ENCODE measurements around the gene SOD3. TPM values are rescaled to one million over a fixed set of nuclear protein-coding genes. Genes with fewer than 3 reads are reported as not detected.

Gene SOD3
- total and polyA plus RNA-seq, 9 of the 15 experiments (the other 6 are each of a cell fraction or from before 2014, with no cell fraction given) = 0.10 to 0.31 (median 0.24) TPM; not detected in 6

DNA sequence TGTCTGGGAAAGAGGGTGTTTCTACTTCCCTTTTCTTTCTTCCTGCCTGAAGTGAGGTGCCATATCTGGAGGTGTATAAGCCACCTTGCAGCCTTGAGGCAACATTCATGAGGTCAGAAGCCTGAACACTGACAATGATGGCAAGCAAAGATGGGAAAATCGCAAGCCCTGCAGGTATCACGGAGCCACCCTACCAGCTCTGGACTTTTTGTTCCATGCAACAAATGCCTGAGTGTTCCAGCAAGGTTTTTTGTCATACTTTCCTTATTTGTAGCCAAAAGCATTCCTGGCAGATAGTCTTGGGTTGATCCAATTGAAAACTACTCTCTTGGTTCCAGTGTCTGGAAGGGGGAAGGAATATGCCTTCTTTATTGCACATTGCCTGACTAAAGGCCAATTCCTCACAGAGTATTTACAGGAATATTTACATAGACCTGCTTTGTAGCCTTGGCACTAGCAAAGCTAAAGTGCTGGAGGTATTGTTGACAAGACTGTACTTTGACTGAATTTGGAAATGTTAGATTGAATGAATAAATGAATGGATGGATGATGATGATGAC is 14.4 kb upstream of the SOD3 start:
- ChIA-PET POLR2A (interaction anchor here (0.9 kb wide), 1 partner anchor 13 kb away, joined by 3 read pairs; no protein-coding TSS in a partner anchor), CTCF (ENCODE audit: low intra/inter-chr PET ratio) (no interaction called here)
- no peak overlapping the region for H3K27ac ChIP-seq (ENCODE audit: extremely low read depth, low read depth, low read length)
- WGBS (ENCODE audit: insufficient coverage, low coverage, missing lambda C conversion rate) = 0% methylated on average over 2 of the region's 2 CpGs
- FAIRE-seq = no peak
- no peak for ATAC-seq
- no peak overlapping the region for H2AFZ ChIP-seq (ENCODE audit: low read depth, low read length)
- no peak overlapping the region for H3K4me3 ChIP-seq
- in situ Hi-C loops (cut with MboI) = no loop called here
- no peaks in the 10 kb centered on the region for H4K20me1 ChIP-seq (replicated peaks; ENCODE audit: control insufficient read depth, insufficient read depth, low read length)
- H3K9me3 ChIP-seq (replicated peaks; ENCODE audit: control insufficient read depth, insufficient read depth, low read depth, low read length) = no peaks in the 10 kb centered on the region
- H3K27me3 ChIP-seq (ENCODE audit: control insufficient read depth in 2 of 2, insufficient read depth in 2 of 2, low read length in 2 of 2) = no peaks in the 10 kb centered on the region; a peak in 1 of 5 replicates
- BruUV-seq (replicated peaks) = no TSS peak
- no peak overlapping the region for H3K4me2 ChIP-seq (ENCODE audit: insufficient read depth, low read length)
- no peak overlapping the region for H3K9ac ChIP-seq (ENCODE audit: insufficient read depth in 1 of 2, low read depth in 2 of 2, low read length in 2 of 2)
- H3K79me2 ChIP-seq (ENCODE audit: control insufficient read depth, insufficient read depth, low read length) = no peaks in the 10 kb centered on the region
- no peaks in the 10 kb centered on the region for H3K36me3 ChIP-seq (ENCODE audit: control insufficient read depth, insufficient read depth, low read length)
- intact Hi-C loops (cut with micrococcal nuclease) = no loop called here
- H3K9me1 ChIP-seq (ENCODE audit: control insufficient read depth, insufficient read depth, low read length) = no peaks in the 10 kb centered on the region
- H3K4me1 ChIP-seq (replicated peaks in 1 of 2; ENCODE audit: control insufficient read depth in 2 of 2, insufficient read depth in 2 of 2, low read length in 2 of 2) = no peaks in the 10 kb centered on the region
- DNase-seq (ENCODE audit: extremely low read depth in 1 of 4, low spot score in 3 of 4) = no peak
- TF ChIP-seq, protein P1, sequence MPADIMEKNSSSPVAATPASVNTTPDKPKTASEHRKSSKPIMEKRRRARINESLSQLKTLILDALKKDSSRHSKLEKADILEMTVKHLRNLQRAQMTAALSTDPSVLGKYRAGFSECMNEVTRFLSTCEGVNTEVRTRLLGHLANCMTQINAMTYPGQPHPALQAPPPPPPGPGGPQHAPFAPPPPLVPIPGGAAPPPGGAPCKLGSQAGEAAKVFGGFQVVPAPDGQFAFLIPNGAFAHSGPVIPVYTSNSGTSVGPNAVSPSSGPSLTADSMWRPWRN (IDR thresholded peaks at IDR 0.05; ENCODE audit: low read depth) = no peak
- TF ChIP-seq HLTF (IDR thresholded peaks at IDR 0.05) (no peak), POLR2AphosphoS2 (IDR thresholded peaks at IDR 0.05; ENCODE audit: low read length) (no peak), ZNF143 (CRISPR knock-in tag; IDR thresholded peaks at IDR 0.05) (no peak), PPARD (CRISPR knock-in tag; IDR thresholded peaks at IDR 0.05) (no peak), CREM (IDR thresholded peaks at IDR 0.05; ENCODE audit: low read depth) (no peak), MYNN (IDR thresholded peaks at IDR 0.05) (no peak), MYNN (CRISPR knock-in tag; IDR thresholded peaks at IDR 0.05) (no peak), SMARCC2 (IDR thresholded peaks at IDR 0.05; ENCODE audit: low read depth) (no peak), BRD4 (IDR thresholded peaks at IDR 0.05) (no peak), PHB2 (IDR thresholded peaks at IDR 0.05; ENCODE audit: low read depth) (no peak), SP2 (IDR thresholded peaks at IDR 0.05; ENCODE audit: extremely low read depth, low read depth, low read length, poor library complexity, severe bottlenecking) (no peak)
- TF ChIP-seq, protein P2, sequence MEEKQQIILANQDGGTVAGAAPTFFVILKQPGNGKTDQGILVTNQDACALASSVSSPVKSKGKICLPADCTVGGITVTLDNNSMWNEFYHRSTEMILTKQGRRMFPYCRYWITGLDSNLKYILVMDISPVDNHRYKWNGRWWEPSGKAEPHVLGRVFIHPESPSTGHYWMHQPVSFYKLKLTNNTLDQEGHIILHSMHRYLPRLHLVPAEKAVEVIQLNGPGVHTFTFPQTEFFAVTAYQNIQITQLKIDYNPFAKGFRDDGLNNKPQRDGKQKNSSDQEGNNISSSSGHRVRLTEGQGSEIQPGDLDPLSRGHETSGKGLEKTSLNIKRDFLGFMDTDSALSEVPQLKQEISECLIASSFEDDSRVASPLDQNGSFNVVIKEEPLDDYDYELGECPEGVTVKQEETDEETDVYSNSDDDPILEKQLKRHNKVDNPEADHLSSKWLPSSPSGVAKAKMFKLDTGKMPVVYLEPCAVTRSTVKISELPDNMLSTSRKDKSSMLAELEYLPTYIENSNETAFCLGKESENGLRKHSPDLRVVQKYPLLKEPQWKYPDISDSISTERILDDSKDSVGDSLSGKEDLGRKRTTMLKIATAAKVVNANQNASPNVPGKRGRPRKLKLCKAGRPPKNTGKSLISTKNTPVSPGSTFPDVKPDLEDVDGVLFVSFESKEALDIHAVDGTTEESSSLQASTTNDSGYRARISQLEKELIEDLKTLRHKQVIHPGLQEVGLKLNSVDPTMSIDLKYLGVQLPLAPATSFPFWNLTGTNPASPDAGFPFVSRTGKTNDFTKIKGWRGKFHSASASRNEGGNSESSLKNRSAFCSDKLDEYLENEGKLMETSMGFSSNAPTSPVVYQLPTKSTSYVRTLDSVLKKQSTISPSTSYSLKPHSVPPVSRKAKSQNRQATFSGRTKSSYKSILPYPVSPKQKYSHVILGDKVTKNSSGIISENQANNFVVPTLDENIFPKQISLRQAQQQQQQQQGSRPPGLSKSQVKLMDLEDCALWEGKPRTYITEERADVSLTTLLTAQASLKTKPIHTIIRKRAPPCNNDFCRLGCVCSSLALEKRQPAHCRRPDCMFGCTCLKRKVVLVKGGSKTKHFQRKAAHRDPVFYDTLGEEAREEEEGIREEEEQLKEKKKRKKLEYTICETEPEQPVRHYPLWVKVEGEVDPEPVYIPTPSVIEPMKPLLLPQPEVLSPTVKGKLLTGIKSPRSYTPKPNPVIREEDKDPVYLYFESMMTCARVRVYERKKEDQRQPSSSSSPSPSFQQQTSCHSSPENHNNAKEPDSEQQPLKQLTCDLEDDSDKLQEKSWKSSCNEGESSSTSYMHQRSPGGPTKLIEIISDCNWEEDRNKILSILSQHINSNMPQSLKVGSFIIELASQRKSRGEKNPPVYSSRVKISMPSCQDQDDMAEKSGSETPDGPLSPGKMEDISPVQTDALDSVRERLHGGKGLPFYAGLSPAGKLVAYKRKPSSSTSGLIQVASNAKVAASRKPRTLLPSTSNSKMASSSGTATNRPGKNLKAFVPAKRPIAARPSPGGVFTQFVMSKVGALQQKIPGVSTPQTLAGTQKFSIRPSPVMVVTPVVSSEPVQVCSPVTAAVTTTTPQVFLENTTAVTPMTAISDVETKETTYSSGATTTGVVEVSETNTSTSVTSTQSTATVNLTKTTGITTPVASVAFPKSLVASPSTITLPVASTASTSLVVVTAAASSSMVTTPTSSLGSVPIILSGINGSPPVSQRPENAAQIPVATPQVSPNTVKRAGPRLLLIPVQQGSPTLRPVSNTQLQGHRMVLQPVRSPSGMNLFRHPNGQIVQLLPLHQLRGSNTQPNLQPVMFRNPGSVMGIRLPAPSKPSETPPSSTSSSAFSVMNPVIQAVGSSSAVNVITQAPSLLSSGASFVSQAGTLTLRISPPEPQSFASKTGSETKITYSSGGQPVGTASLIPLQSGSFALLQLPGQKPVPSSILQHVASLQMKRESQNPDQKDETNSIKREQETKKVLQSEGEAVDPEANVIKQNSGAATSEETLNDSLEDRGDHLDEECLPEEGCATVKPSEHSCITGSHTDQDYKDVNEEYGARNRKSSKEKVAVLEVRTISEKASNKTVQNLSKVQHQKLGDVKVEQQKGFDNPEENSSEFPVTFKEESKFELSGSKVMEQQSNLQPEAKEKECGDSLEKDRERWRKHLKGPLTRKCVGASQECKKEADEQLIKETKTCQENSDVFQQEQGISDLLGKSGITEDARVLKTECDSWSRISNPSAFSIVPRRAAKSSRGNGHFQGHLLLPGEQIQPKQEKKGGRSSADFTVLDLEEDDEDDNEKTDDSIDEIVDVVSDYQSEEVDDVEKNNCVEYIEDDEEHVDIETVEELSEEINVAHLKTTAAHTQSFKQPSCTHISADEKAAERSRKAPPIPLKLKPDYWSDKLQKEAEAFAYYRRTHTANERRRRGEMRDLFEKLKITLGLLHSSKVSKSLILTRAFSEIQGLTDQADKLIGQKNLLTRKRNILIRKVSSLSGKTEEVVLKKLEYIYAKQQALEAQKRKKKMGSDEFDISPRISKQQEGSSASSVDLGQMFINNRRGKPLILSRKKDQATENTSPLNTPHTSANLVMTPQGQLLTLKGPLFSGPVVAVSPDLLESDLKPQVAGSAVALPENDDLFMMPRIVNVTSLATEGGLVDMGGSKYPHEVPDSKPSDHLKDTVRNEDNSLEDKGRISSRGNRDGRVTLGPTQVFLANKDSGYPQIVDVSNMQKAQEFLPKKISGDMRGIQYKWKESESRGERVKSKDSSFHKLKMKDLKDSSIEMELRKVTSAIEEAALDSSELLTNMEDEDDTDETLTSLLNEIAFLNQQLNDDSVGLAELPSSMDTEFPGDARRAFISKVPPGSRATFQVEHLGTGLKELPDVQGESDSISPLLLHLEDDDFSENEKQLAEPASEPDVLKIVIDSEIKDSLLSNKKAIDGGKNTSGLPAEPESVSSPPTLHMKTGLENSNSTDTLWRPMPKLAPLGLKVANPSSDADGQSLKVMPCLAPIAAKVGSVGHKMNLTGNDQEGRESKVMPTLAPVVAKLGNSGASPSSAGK (IDR thresholded peaks at IDR 0.05) = no peak

Measured in K562 (cell line).